Measurements from ENCODE around the gene CRK.
"Not testable (repeated sequence)": the region's sequence is repeated elsewhere in the genome, so short reads cannot be mapped to it uniquely, and the experiment has no call there.

CRK gene

GRCh38 chr17:1454541-1454940, 1.5 kb downstream of the CRK start:
- Mint-ChIP-seq H3K36me3 (ENCODE audit: low read depth) (peaks cover 10% of the 10 kb centered on the region), H3K27me3 (ENCODE audit: low read depth) (no peaks in the 10 kb centered on the region), H3K4me1 (peaks cover 17% of the 10 kb centered on the region), H3K4me3 (peak overlapping the region; percentile 89 to 98 (median 91)), H3K27ac (peak overlapping the region; percentile 66 to 91 (median 78)), H3K9me3 (no peaks in the 10 kb centered on the region)
- TF ChIP-seq CTCF (IDR thresholded peaks at IDR 0.05; ENCODE audit: unreplicated experiment in 3 of 3), result no peak

- peak overlapping the region; percentile 65 to 91 (median 71) for H3K4me3 Mint-ChIP-seq
- not testable (repeated sequence) for H3K27me3 Mint-ChIP-seq (ENCODE audit: low read depth); H3K9me3 Mint-ChIP-seq
- H3K27ac Mint-ChIP-seq, result peak overlapping the region in 1 of 3 experiments; percentile 32
- H3K36me3 Mint-ChIP-seq (ENCODE audit: low read depth), result peaks cover 18% of the 10 kb centered on the region
- H3K4me1 Mint-ChIP-seq, result peaks cover 17% of the 10 kb centered on the region
These were observed 2.3 kb downstream of the CRK start for GRCh38 chr17:1453694-1454093.

- H3K36me3 Mint-ChIP-seq (ENCODE audit: low read depth), result peaks cover 19% of the 10 kb centered on the region
- peaks cover 17% of the 10 kb centered on the region for H3K4me1 Mint-ChIP-seq
- H3K4me3 Mint-ChIP-seq, result peak overlapping the region; percentile 65 to 91 (median 71)
- no peaks in the 10 kb centered on the region for H3K27me3 Mint-ChIP-seq (ENCODE audit: low read depth)
- peak overlapping the region in 1 of 3 experiments; percentile 32 for H3K27ac Mint-ChIP-seq
- no peaks in the 10 kb centered on the region for H3K9me3 Mint-ChIP-seq
- no peak for TF ChIP-seq CTCF (IDR thresholded peaks at IDR 0.05; ENCODE audit: unreplicated experiment in 3 of 3)
These were observed 3.2 kb downstream of the CRK start for GRCh38 chr17:1452836-1453235.

GRCh38 chr17:1450261-1450660, 5.8 kb downstream of the CRK start:
- Mint-ChIP-seq H3K4me1 (peaks cover 20% of the 10 kb centered on the region), H3K36me3 (ENCODE audit: low read depth) (peaks cover 33% of the 10 kb centered on the region)
- not testable (repeated sequence) for H3K9me3 Mint-ChIP-seq; H3K27ac Mint-ChIP-seq; H3K27me3 Mint-ChIP-seq (ENCODE audit: low read depth); H3K4me3 Mint-ChIP-seq

- no peak overlapping the region for H3K27ac Mint-ChIP-seq
- TF ChIP-seq CTCF (IDR thresholded peaks at IDR 0.05; ENCODE audit: unreplicated experiment in 3 of 3), result no peak
- H3K9me3 Mint-ChIP-seq, result no peaks in the 10 kb centered on the region
These were observed 6.5 kb downstream of the CRK start for GRCh38 chr17:1449412-1449967.

GRCh38 chr17:1447052-1447451, 9.0 kb downstream of the CRK start:
- H3K27ac Mint-ChIP-seq, result no peak overlapping the region
- TF ChIP-seq CTCF (IDR thresholded peaks at IDR 0.05; ENCODE audit: unreplicated experiment in 3 of 3), result no peak
- H3K4me3 Mint-ChIP-seq, result no peak overlapping the region
- no peaks in the 10 kb centered on the region for H3K9me3 Mint-ChIP-seq
- peaks cover 7% of the 10 kb centered on the region for H3K4me1 Mint-ChIP-seq
- H3K27me3 Mint-ChIP-seq (ENCODE audit: low read depth), result no peaks in the 10 kb centered on the region
- peaks cover 31% of the 10 kb centered on the region for H3K36me3 Mint-ChIP-seq (ENCODE audit: low read depth)

More at GRCh38 chr17:1449412-1449967, 6.5 kb downstream of the CRK start:
- Mint-ChIP-seq H3K36me3 (ENCODE audit: low read depth) (peaks cover 36% of the 10 kb centered on the region), H3K4me1 (peaks cover 15% of the 10 kb centered on the region), H3K4me3 (no peak overlapping the region), H3K27me3 (ENCODE audit: low read depth) (no peaks in the 10 kb centered on the region)

GRCh38 chr17:1446201-1446600, 9.8 kb downstream of the CRK start:
- no peaks in the 10 kb centered on the region for H3K9me3 Mint-ChIP-seq
- no peak for TF ChIP-seq CTCF (IDR thresholded peaks at IDR 0.05; ENCODE audit: unreplicated experiment in 3 of 3)
- H3K4me1 Mint-ChIP-seq, result peaks cover 7% of the 10 kb centered on the region

GRCh38 chr17:1445695-1446094, 10.3 kb downstream of the CRK start:
- not testable (repeated sequence) for H3K27me3 Mint-ChIP-seq (ENCODE audit: low read depth); H3K27ac Mint-ChIP-seq; H3K4me3 Mint-ChIP-seq

More at GRCh38 chr17:1446201-1446600, 9.8 kb downstream of the CRK start:
- Mint-ChIP-seq H3K36me3 (ENCODE audit: low read depth) (peaks cover 29% of the 10 kb centered on the region), H3K27ac (no peak overlapping the region), H3K4me3 (no peak overlapping the region), H3K27me3 (ENCODE audit: low read depth) (no peaks in the 10 kb centered on the region)

GRCh38 chr17:1442721-1443120, 13.3 kb downstream of the CRK start:
- not testable (repeated sequence) for H3K9me3 Mint-ChIP-seq; H3K4me1 Mint-ChIP-seq; H3K27ac Mint-ChIP-seq; H3K27me3 Mint-ChIP-seq (ENCODE audit: low read depth); H3K4me3 Mint-ChIP-seq
- peaks cover 18% of the 10 kb centered on the region for H3K36me3 Mint-ChIP-seq (ENCODE audit: low read depth)

More at GRCh38 chr17:1445695-1446094, 10.3 kb downstream of the CRK start:
- not testable (repeated sequence) for H3K9me3 Mint-ChIP-seq, H3K4me1 Mint-ChIP-seq
- peaks cover 29% of the 10 kb centered on the region for H3K36me3 Mint-ChIP-seq (ENCODE audit: low read depth)
